22Rv1 (cell line): ENCODE data around the gene CRMP1.

ENCODE experiments used
- H3K27ac ChIP-seq: fragments of 450-650 bp; 2 replicates; pipeline ENCODE4 v1.5.1; 2017
- ZFX ChIP-seq: fragments of 450-650 bp; IDR thresholded peaks from 2 replicates; pipeline ENCODE4 v1.6.1; 2017; ENCODE audit warnings: antibody characterized with exemption, borderline replicate concordance
- TF ChIP-seq, protein P1 (sequence below): fragments of 450-650 bp; IDR thresholded peaks from 2 replicates; pipeline ENCODE4 v1.5.1; 2017; ENCODE audit warnings: mild to moderate bottlenecking

The CRMP1 gene

DNA sequence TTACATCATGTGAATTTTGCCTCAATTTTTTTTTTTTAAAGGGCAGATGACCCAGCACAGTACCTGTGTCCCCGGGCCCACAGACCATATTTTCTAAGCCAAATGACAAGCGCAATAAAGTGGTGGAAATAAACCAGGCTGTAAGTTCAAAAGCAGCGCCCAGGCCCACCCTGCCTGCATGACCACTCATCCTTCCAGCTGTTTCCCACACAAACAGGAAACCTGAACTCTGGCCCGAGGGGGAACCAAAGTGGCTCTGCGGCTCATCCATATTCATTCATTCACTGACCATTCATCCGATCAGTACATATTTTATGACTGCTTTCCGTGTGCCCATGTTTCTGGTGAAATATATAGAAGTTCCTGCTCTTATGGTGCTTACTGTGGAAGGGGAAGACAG, 33.7 kb upstream of the CRMP1 start:
- no peak overlapping the region for H3K27ac ChIP-seq
- TF ChIP-seq ZFX, result no peak
- TF ChIP-seq, protein P1, sequence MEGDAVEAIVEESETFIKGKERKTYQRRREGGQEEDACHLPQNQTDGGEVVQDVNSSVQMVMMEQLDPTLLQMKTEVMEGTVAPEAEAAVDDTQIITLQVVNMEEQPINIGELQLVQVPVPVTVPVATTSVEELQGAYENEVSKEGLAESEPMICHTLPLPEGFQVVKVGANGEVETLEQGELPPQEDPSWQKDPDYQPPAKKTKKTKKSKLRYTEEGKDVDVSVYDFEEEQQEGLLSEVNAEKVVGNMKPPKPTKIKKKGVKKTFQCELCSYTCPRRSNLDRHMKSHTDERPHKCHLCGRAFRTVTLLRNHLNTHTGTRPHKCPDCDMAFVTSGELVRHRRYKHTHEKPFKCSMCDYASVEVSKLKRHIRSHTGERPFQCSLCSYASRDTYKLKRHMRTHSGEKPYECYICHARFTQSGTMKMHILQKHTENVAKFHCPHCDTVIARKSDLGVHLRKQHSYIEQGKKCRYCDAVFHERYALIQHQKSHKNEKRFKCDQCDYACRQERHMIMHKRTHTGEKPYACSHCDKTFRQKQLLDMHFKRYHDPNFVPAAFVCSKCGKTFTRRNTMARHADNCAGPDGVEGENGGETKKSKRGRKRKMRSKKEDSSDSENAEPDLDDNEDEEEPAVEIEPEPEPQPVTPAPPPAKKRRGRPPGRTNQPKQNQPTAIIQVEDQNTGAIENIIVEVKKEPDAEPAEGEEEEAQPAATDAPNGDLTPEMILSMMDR, result no peak

DNA sequence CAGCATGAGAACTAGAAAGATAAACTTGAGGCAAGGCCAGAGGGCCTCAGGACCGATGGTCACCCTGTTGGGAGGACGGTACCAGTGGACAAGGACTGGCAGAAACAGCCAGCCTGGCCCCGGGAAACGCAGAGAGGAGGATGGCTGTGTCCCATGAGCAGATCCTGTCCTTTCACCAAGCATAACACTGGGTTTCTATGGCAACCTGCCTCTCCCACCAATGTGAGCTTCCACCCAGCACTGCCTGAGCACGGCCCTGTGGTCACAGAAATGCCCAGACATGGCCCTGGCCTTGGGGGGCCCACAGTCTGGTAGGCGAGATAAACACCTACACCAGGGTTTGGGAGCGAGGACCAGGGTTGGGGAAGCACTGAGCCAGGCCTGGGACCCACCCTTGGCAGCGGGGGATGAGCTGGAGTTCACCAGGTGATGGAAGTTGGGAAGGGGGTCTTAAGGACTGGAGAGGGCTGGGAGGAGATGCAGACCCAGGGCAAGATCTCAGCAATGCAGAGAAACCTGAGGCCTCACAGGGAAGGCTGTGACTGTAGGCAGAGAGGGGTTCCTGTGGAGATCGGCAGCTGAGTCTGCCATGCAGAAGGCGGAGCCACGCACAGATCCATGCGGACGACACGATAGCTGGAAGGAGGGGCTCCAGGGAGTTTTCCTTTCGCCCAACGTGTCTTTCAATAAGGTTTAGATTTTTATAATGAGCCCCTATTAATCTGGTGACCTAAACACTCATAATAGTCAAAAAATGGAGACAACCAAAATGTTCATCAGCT, 32.7 kb upstream of the CRMP1 start:
- no peak for TF ChIP-seq ZFX
- TF ChIP-seq, protein P1, result no peak
- no peak overlapping the region for H3K27ac ChIP-seq

DNA sequence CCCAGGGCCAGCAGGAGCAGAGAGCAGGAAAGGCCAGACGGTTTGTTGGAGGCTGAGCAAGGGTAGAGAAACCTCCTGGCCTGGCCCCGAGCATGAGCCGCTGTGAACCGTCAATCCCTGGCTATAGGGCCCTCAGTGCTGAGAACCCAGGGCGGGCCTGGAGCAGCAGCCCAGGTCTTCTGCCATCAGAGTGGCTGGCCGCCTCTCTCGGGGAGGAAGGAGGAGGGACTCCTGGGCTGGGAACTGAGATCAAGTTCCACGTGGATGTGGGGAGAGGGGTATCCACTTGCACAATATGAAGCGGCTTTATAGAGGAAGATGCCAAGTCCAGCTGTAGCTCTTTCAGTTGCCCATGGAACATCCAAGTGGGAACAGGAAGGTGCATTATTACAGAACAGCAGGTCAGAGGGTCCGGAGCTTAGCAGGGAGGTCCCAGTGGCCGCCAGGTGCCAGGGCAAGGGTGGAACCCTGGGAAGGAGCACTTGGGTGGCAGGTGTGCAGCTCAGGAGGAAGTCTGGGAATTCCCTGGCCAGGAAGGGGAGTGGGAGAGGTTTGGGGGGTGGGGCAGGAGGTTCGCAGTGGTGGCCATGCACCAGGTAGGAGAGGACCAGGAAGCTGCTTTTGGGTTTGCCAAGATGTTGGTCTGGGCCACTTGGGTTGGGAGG, 31.7 kb upstream of the CRMP1 start:
- H3K27ac ChIP-seq, result no peak overlapping the region

DNA sequence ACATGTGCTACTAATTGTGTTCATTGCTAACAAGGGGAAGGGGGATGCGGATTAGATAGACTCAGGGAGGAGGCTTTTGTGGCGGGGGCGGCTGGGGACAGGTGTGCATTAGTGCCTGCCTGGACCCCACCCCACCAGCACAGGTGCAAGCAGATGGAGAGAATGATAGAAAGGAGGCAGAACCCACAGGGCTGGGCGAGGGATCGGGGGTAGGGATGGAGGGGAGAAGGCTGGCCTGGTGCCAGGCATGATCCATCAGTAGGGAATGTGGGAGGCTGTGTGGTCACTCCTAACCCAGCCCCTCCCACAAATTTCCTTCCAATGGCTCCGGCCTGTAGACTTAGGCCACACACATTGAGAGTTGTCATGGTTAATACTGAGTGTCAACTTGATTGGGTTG, 30.5 kb upstream of the CRMP1 start:
- TF ChIP-seq, protein P1, result no peak
- TF ChIP-seq ZFX, result no peak
- H3K27ac ChIP-seq, result no peak overlapping the region

More for the DNA sequence above, 31.7 kb upstream of the CRMP1 start:
- TF ChIP-seq, protein P1, result no peak
- TF ChIP-seq ZFX, result no peak

DNA sequence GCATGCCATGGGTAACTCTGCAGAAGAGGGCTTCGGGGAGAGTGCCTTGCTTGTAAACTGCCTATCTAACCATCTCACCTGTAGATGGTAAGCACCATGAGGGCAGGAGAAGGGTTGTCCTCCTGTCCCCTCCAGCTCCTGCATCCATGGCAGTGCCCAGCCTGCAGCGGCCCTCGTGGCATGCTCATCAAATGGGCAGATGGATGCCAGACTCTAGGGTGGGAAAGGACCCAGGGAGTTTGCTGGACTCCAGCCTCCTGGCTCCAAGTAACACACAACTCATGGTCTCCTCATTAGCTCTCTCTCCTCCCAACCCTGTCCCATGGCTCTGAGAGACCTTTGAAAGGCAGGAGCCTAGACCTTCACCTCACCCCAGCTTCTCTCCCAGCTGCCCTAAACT, 29.7 kb upstream of the CRMP1 start:
- no peak overlapping the region for H3K27ac ChIP-seq
- TF ChIP-seq ZFX, result no peak

DNA sequence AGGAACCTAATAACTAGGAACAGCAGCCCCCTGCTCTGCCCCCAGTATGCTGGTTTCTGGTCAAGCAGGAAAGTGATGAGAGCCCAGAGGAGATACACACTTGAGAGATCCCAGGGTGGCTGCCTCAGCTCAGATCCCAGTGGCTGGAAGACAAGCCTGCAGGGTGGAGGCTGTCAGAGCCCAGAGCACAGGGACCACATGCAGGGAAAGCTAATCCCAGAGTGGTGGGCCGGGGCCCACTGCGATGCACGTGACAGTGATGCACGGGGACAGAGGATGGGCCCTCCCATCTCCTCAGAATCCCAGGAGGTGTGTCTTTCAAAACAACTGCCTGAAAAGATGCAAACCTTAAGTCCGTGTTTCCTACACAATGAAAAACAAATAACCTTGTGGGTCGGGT, 29.1 kb upstream of the CRMP1 start:
- TF ChIP-seq, protein P1, result no peak
- TF ChIP-seq ZFX, result no peak
- H3K27ac ChIP-seq, result no peak overlapping the region

DNA sequence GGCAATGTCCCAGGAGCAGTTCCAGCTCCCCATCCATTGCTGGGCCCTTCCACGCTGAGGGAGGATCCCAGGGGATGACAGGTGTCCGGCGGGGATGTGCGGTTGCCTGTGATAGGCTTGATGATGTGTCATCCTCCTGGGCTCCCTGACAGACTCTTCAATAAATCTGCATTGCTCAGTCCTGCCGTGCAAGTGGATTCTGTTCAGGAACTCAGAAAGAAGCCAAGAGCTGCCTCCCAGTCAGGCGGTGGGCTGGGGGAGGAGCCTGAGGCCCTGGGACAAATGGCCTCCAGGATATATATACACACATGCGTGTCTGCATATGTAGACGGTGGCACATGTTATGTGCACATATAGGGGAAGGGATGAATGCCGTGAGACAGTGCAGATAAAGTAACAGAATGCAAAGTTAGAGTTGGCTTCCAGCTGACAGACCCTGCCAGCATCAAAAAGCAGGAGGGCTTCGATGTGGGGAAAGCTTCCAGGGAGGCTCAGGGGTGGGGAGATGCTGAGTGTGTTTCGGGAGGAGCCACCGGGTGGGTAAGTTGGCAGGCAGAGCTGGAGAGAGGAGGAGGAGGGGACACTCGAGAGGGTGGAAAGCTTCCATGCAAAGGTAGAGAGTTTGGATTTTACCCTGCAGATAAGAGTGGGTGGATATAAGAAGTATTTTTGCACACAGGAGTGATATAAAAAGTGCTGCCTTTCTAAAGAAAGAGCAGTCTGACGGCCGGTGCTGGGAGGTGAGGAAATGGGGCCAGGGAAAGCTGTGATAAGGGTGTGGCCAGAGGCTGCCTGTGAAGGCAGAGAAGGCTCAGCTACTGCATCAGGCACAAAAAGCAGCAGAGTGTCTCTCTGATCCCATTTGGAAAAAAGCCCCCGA, 28.5 kb upstream of the CRMP1 start:
- H3K27ac ChIP-seq, result no peak overlapping the region
- no peak for TF ChIP-seq ZFX
- TF ChIP-seq, protein P1, result no peak
